WTC11 (cell line): ENCODE data around the gene SSH3. TPM values are rescaled to one million over a fixed set of nuclear protein-coding genes. Genes with fewer than 3 reads are reported as not detected.

Experiments
- ATAC-seq: fragments of 200-7000 bp; cut with Tn5 transposase; 2 replicates; pipeline ENCODE4 v1.10.0; 2021; ENCODE audit warnings: mild to moderate bottlenecking, moderate library complexity
- CTCF ChIA-PET: fragments of 300-600 bp; sonication (Branson Sonifier 250); formaldehyde crosslinking; loops from one replicate; lab custom pipeline; 2021; ENCODE audit warnings: antibody characterized with exemption; lab: Charles Lee
- POLR2A ChIA-PET: fragments of 350-600 bp; sonication (Branson Sonifier 250); formaldehyde crosslinking; loops from one replicate; lab custom pipeline; 2021; ENCODE audit warnings: antibody characterized with exemption; lab: Charles Lee
- DNase-seq: peaks from one replicate; pipeline ENCODE4 v3.0.0; 2021; ENCODE audit warnings: low spot score
- H3K27ac Mint-ChIP-seq: 2 replicates; pipeline ENCODE4 v1.8.0; 2021; ENCODE audit warnings: mixed read lengths
- H3K27me3 Mint-ChIP-seq: 2 replicates; pipeline ENCODE4 v1.8.0; 2021; ENCODE audit warnings: low read depth, mild to moderate bottlenecking, moderate library complexity, mixed read lengths
- H3K36me3 Mint-ChIP-seq: 2 replicates; pipeline ENCODE4 v1.8.0; 2021; ENCODE audit warnings: mixed read lengths
- H3K4me1 Mint-ChIP-seq: 2 replicates; pipeline ENCODE4 v1.8.0; 2022; ENCODE audit warnings: mixed read lengths
- H3K4me3 Mint-ChIP-seq: 2 replicates; pipeline ENCODE4 v1.8.0; 2021; ENCODE audit warnings: mild to moderate bottlenecking, moderate library complexity, mixed read lengths
- H3K9me3 Mint-ChIP-seq: 2 replicates; pipeline ENCODE4 v1.8.0; 2021; ENCODE audit warnings: mixed read lengths
- E2F5 ChIP-seq: sonication (generic); formaldehyde crosslinking; IDR thresholded peaks from 2 replicates; pipeline ENCODE4 v1.8.1; 2022; ENCODE audit warnings: mild to moderate bottlenecking, moderate library complexity, missing genetic modification reagents
- ERG ChIP-seq: fragments of 250-450 bp; sonication (Bioruptor Pico); IDR thresholded peaks from 2 replicates; pipeline ENCODE4 v1.8.0; 2021; ENCODE audit warnings: mild to moderate bottlenecking
- ETV6 ChIP-seq: sonication (generic); formaldehyde crosslinking; IDR thresholded peaks from 2 replicates; pipeline ENCODE4 v1.8.1; 2022; ENCODE audit warnings: mild to moderate bottlenecking, missing genetic modification reagents
- FOXP1 ChIP-seq: sonication (generic); formaldehyde crosslinking; IDR thresholded peaks from 2 replicates; pipeline ENCODE4 v1.8.0; 2022; ENCODE audit warnings: missing genetic modification reagents, mild to moderate bottlenecking, moderate library complexity, borderline replicate concordance
- HMGXB4 ChIP-seq: sonication (generic); formaldehyde crosslinking; IDR thresholded peaks from 2 replicates; pipeline ENCODE4 v1.8.1; 2023; ENCODE audit warnings: mild to moderate bottlenecking, moderate library complexity, missing genetic modification reagents
- MAX ChIP-seq: sonication (generic); formaldehyde crosslinking; IDR thresholded peaks from 2 replicates; pipeline ENCODE4 v1.8.0; 2022; ENCODE audit warnings: mild to moderate bottlenecking, missing genetic modification reagents
- NFE2L1 ChIP-seq: sonication (generic); formaldehyde crosslinking; IDR thresholded peaks from 2 replicates; pipeline ENCODE4 v1.8.1; 2023; ENCODE audit warnings: missing genetic modification reagents
- PREB ChIP-seq: sonication (generic); formaldehyde crosslinking; IDR thresholded peaks from 2 replicates; pipeline ENCODE4 v1.8.1; 2022; ENCODE audit warnings: mild to moderate bottlenecking, missing genetic modification reagents, moderate library complexity, borderline replicate concordance
- USF2 ChIP-seq: sonication (generic); formaldehyde crosslinking; IDR thresholded peaks from 2 replicates; pipeline ENCODE4 v1.8.1; 2023; ENCODE audit warnings: mild to moderate bottlenecking, missing genetic modification reagents, moderate library complexity
- ZNF121 ChIP-seq: sonication (generic); formaldehyde crosslinking; IDR thresholded peaks from 2 replicates; pipeline ENCODE4 v1.8.0; 2023; ENCODE audit warnings: missing genetic modification reagents
- ZNF281 ChIP-seq: sonication (generic); formaldehyde crosslinking; IDR thresholded peaks from 2 replicates; pipeline ENCODE4 v1.8.0; 2023; ENCODE audit warnings: mild to moderate bottlenecking, missing genetic modification reagents
- ZNF423 ChIP-seq: fragments of 250-450 bp; sonication (Bioruptor Pico); IDR thresholded peaks from 2 replicates; pipeline ENCODE4 v2.1.2; 2022; ENCODE audit warnings: mild to moderate bottlenecking, moderate library complexity
- total RNA-seq: library from RNA; stranded (reverse); gene quantifications from 3 replicates; pipeline ENCODE4 v1.2.3, GENCODE V29; 2021

The SSH3 gene
- total RNA-seq, 1 experiment from 2014 or later = 42.3 TPM

- TF ChIP-seq ZNF423 (CRISPR knock-in tag) = no peak
- peaks cover 49% of the 10 kb centered on the region for H3K4me1 Mint-ChIP-seq
- H3K36me3 Mint-ChIP-seq = peaks cover 7% of the 10 kb centered on the region
- peak; percentile 8 for DNase-seq
- no peaks in the 10 kb centered on the region for H3K27me3 Mint-ChIP-seq
- peak overlapping the region; percentile 32 for H3K27ac Mint-ChIP-seq
- no peaks in the 10 kb centered on the region for H3K9me3 Mint-ChIP-seq
- ATAC-seq = no peak
- POLR2A ChIA-PET = no interaction called here
- no peak overlapping the region for H3K4me3 Mint-ChIP-seq
- CTCF ChIA-PET = interaction anchor here (1.0 to 1.7 kb wide), 2 partner anchors 8 to 127 kb away, joined by 4 to 5 read pairs; partner anchors contain the start of genes GRK2 and PPP1CA
These were observed 28.3 kb upstream of the SSH3 start for GRCh38 chr11:67274768-67275605.

GRCh38 chr11:67275606-67276409 lies 27.5 kb upstream of the SSH3 start:
- ChIA-PET CTCF (interaction anchor here (1.0 to 2.8 kb wide), 5 partner anchors 13 to 126 kb away, joined by 3 to 27 read pairs (median 3); partner anchors contain the start of genes ANKRD13D and PPP1CA), POLR2A (interaction anchor here (2.2 kb wide), 1 partner anchor 14 kb away, joined by 15 read pairs; the partner anchor contains the start of gene ANKRD13D)

GRCh38 chr11:67276781-67277230 lies 26.5 kb upstream of the SSH3 start:
- Mint-ChIP-seq H3K36me3 (peaks cover 11% of the 10 kb centered on the region), H3K27me3 (no peaks in the 10 kb centered on the region), H3K4me1 (peaks cover 31% of the 10 kb centered on the region), H3K27ac (peak overlapping the region; percentile 95), H3K9me3 (no peaks in the 10 kb centered on the region), H3K4me3 (peak overlapping the region; percentile 30; the same call in 1 of the 2 replicates)
- ATAC-seq (peak; percentile 32), DNase-seq (peak; percentile 49)
- ChIA-PET POLR2A (interaction anchor here (0.5 to 2.2 kb wide), 5 partner anchors 10 to 339 kb away, joined by 3 to 15 read pairs (median 4); partner anchors contain the start of genes ANKRD13D, GRK2 and SSH3), CTCF (interaction anchor here (0.6 to 2.8 kb wide), 14 partner anchors 10 to 113 kb away, joined by 3 to 27 read pairs (median 4); partner anchors contain the start of genes ANKRD13D, GRK2 and SSH3)
- TF ChIP-seq PREB (CRISPR knock-in tag) = no peak

More at GRCh38 chr11:67275606-67276409, 27.5 kb upstream of the SSH3 start:
- H3K27ac Mint-ChIP-seq = peak overlapping the region; percentile 96
- no peak overlapping the region for H3K4me3 Mint-ChIP-seq
- ATAC-seq (no peak), DNase-seq (peak; percentile 28)
- H3K9me3 Mint-ChIP-seq = no peaks in the 10 kb centered on the region
- peaks cover 41% of the 10 kb centered on the region for H3K4me1 Mint-ChIP-seq
- H3K27me3 Mint-ChIP-seq = no peaks in the 10 kb centered on the region
- peaks cover 11% of the 10 kb centered on the region for H3K36me3 Mint-ChIP-seq
- 0 out of 2 replicates have a peak, but pooled peaks have one; percentile 21 for TF ChIP-seq ZNF121
- TF ChIP-seq NFE2L1 = no peak
- TF ChIP-seq FOXP1 (CRISPR knock-in tag) = peak; percentile 51

GRCh38 chr11:67277231-67277961 lies 25.9 kb upstream of the SSH3 start:
- ATAC-seq (peak; percentile 84), DNase-seq (peak; percentile 83)
- Mint-ChIP-seq H3K4me1 (peaks cover 26% of the 10 kb centered on the region), H3K27ac (peak overlapping the region; percentile 95), H3K4me3 (peak overlapping the region; percentile 30; the same call in 1 of the 2 replicates), H3K27me3 (no peaks in the 10 kb centered on the region), H3K9me3 (no peaks in the 10 kb centered on the region), H3K36me3 (peaks cover 15% of the 10 kb centered on the region)
- ChIA-PET CTCF (interaction anchor here (0.6 to 2.8 kb wide), 14 partner anchors 9 to 112 kb away, joined by 3 to 27 read pairs (median 4); partner anchors contain the start of genes ANKRD13D, GRK2 and SSH3), POLR2A (interaction anchor here (0.5 to 2.2 kb wide), 6 partner anchors 11 to 340 kb away, joined by 3 to 15 read pairs (median 4); partner anchors contain the start of genes ANKRD13D, GRK2 and SSH3)
- TF ChIP-seq USF2 (CRISPR knock-in tag) (0 out of 2 replicates have a peak, but pooled peaks have one; percentile 19), HMGXB4 (CRISPR knock-in tag) (peak; percentile 45; the same call in 1 of the 2 replicates), ETV6 (CRISPR knock-in tag) (no peak), ZNF281 (CRISPR knock-in tag) (peak; percentile 89), ERG (CRISPR knock-in tag) (no peak), E2F5 (CRISPR knock-in tag) (peak; percentile 53; the same call in 1 of the 2 replicates), MAX (CRISPR knock-in tag) (no peak)
